Hippocampal formation (tissue), 2 donors: ENCODE measurements around the gene FRMD4B.
A peak's percentile ranks its signal among the peaks of the same experiment; 100 is the strongest.

Source experiments
- DNase-seq, 2 donors: peaks; one replicate each; lab custom pipeline; 2025; lab: John Stamatoyannopoulos, UW

Gene FRMD4B

GRCh38 chr3:69174871-69175737 lies 210.8 kb downstream of the FRMD4B start:
- peak in 1 of 2 donors; percentile 31 for DNase-seq

GRCh38 chr3:69174445-69174844 lies 211.4 kb downstream of the FRMD4B start:
- no peak for DNase-seq

- DNase-seq: no peak
These were observed 213.8 kb downstream of the FRMD4B start for GRCh38 chr3:69172058-69172457.

- no peak for DNase-seq
These were observed 219.4 kb downstream of the FRMD4B start for GRCh38 chr3:69166446-69166845.

- DNase-seq: no peak
These were observed 220.1 kb downstream of the FRMD4B start for GRCh38 chr3:69165744-69166143.

- DNase-seq: no peak
These were observed 221.6 kb downstream of the FRMD4B start for GRCh38 chr3:69164296-69164695.

- no peak for DNase-seq
These were observed 223.4 kb downstream of the FRMD4B start for GRCh38 chr3:69162308-69162980.

- peak; percentile 30 to 88 for DNase-seq
These were observed 224.1 kb downstream of the FRMD4B start for GRCh38 chr3:69161587-69162307.

GRCh38 chr3:69160525-69160924 lies 225.4 kb downstream of the FRMD4B start:
- no peak for DNase-seq

GRCh38 chr3:69160107-69160506 lies 225.8 kb downstream of the FRMD4B start:
- DNase-seq: no peak

- no peak for DNase-seq
These were observed 236.3 kb downstream of the FRMD4B start for GRCh38 chr3:69149586-69149985.

GRCh38 chr3:69145688-69146087 lies 240.2 kb downstream of the FRMD4B start:
- DNase-seq: no peak

GRCh38 chr3:69144631-69145245 lies 241.2 kb downstream of the FRMD4B start:
- DNase-seq: no peak

- no peak for DNase-seq
These were observed 242.3 kb downstream of the FRMD4B start for GRCh38 chr3:69143612-69144011.

GRCh38 chr3:69142797-69143454 lies 243.0 kb downstream of the FRMD4B start:
- DNase-seq: no peak

- DNase-seq: no peak
These were observed 243.8 kb downstream of the FRMD4B start for GRCh38 chr3:69142090-69142489.

- DNase-seq: no peak
These were observed 244.6 kb downstream of the FRMD4B start for GRCh38 chr3:69141313-69141712.

GRCh38 chr3:69137412-69137811 lies 248.5 kb downstream of the FRMD4B start:
- DNase-seq: no peak

GRCh38 chr3:69137005-69137404 lies 248.9 kb downstream of the FRMD4B start:
- DNase-seq: no peak

GRCh38 chr3:69130689-69131088 lies 255.2 kb downstream of the FRMD4B start:
- no peak for DNase-seq

- DNase-seq: no peak
These were observed 256.4 kb downstream of the FRMD4B start for GRCh38 chr3:69129531-69129930.

- no peak for DNase-seq
These were observed 257.4 kb downstream of the FRMD4B start for GRCh38 chr3:69128509-69128908.
